H1 (cell line): ENCODE data around the gene JPH3. TPM values are rescaled to one million over a fixed set of nuclear protein-coding genes. Genes with fewer than 3 reads are reported as not detected.

Experiments
- BRCA1 ChIP-seq: IDR thresholded peaks from 2 replicates; pipeline ENCODE4 v1.6.1; 2012; ENCODE audit warnings: low read depth, low read length, improper control_type of control experiment
- CHD7 ChIP-seq: fragments of 300-600 bp; sonication (generic); IDR thresholded peaks from 2 replicates; pipeline ENCODE4 v1.7.1; 2012; ENCODE audit warnings: low read length, moderate library complexity, mild to moderate bottlenecking, inconsistent platforms; ENCODE audit not compliant: insufficient replicate concordance
- CREB1 ChIP-seq: IDR thresholded peaks from 2 replicates; pipeline ENCODE4 v1.6.1; 2012; ENCODE audit warnings: inconsistent platforms
- EGR1 ChIP-seq: IDR thresholded peaks from 2 replicates; pipeline ENCODE4 v1.6.1; 2011; ENCODE audit warnings: low read depth, low read length, borderline replicate concordance
- GABPA ChIP-seq: IDR thresholded peaks from 2 replicates; pipeline ENCODE4 v1.6.1; 2011; ENCODE audit warnings: mild to moderate bottlenecking, low read length, moderate library complexity, borderline replicate concordance; ENCODE audit not compliant: insufficient read depth
- KDM5A ChIP-seq: fragments of 200-600 bp; IDR thresholded peaks from 2 replicates; pipeline ENCODE4 v1.7.1; 2012; ENCODE audit warnings: mild to moderate bottlenecking, low read length, inconsistent platforms, mixed read lengths
- NANOG ChIP-seq: IDR thresholded peaks from 2 replicates; pipeline ENCODE4 v1.6.1; 2011; ENCODE audit warnings: low read length, low read depth, mild to moderate bottlenecking, inconsistent platforms; ENCODE audit not compliant: insufficient read depth, poor library complexity, severe bottlenecking
- POLR2AphosphoS5 ChIP-seq: IDR thresholded peaks from 2 replicates; pipeline ENCODE4 v1.6.1; 2011; ENCODE audit warnings: low read depth, low read length
- POU5F1 ChIP-seq: IDR thresholded peaks from 2 replicates; pipeline ENCODE4 v1.6.1; 2011; ENCODE audit warnings: low read depth, mild to moderate bottlenecking, low read length, moderate library complexity
- SIRT6 ChIP-seq: IDR thresholded peaks from one replicate; pipeline ENCODE4 v1.7.1; 2012; ENCODE audit warnings: low read length, inconsistent platforms
- polyA plus RNA-seq, 7 experiments: library from polyadenylated mRNA; depleted of rRNA in 3 of 7; stranded (reverse) in 5 of 7; unstranded in 2 of 7; fragments of >200 nt in 5 of 7; fragments of 200-250 nt in 2 of 7; gene quantifications; 1 replicate in 5 of 7; 2 replicates in 1 of 7; 4 replicates in 1 of 7; pipeline versions ENCODE4 v1.2.1 to v1.2.3, GENCODE V29; 2011 to 2013; ENCODE audit warnings: missing spikeins in 2 of 7, mixed read lengths in 2 of 7
- total RNA-seq: library from RNA; stranded (reverse); fragmentation: NEBNext Ultra II Directional; extraction: Animal tissue kit (Norgen Biotek cat#: 25700); gene quantifications from 2 replicates; pipeline ENCODE4 v1.2.1, GENCODE V29; 2021
- TF ChIP-seq, protein P1 (sequence below): IDR thresholded peaks from 2 replicates; pipeline ENCODE4 v1.6.1; 2012; ENCODE audit warnings: low read length, inconsistent platforms

Gene JPH3
- total and polyA plus RNA-seq, 2 of the 8 experiments (the other 6 are each of a cell fraction or from before 2014, with no cell fraction given): 10.3 to 28.3 TPM

DNA sequence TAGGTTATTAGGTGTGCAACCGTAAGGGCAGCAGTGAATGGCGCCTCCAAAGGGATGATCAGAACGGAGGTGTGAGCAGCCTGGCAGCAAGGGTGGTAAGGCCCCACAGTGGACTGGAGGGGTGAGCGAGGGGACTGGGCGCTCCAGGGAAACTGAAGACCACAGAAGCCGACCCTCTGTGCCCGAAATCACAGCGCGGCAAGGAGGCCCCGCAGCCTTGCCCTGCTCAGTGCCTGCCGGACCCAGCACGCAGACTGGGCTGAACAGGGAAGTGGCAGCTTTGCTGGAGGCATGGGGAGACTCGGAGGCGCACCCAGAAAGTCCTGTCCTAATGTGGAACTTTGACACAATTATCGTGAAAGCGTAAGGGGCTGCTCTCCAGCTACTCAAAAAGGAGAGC is 125.0 kb downstream of the JPH3 start (continued):
- TF ChIP-seq CHD7 (no peak), KDM5A (no peak), NANOG (no peak), SIRT6 (no peak), CREB1 (no peak), POLR2AphosphoS5 (no peak), EGR1 (no peak), GABPA (no peak), POU5F1 (no peak), BRCA1 (no peak)
- TF ChIP-seq, protein P1, sequence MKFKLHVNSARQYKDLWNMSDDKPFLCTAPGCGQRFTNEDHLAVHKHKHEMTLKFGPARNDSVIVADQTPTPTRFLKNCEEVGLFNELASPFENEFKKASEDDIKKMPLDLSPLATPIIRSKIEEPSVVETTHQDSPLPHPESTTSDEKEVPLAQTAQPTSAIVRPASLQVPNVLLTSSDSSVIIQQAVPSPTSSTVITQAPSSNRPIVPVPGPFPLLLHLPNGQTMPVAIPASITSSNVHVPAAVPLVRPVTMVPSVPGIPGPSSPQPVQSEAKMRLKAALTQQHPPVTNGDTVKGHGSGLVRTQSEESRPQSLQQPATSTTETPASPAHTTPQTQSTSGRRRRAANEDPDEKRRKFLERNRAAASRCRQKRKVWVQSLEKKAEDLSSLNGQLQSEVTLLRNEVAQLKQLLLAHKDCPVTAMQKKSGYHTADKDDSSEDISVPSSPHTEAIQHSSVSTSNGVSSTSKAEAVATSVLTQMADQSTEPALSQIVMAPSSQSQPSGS: no peak
